ENCODE results near the gene ANO1.

ANO1 gene

DNA sequence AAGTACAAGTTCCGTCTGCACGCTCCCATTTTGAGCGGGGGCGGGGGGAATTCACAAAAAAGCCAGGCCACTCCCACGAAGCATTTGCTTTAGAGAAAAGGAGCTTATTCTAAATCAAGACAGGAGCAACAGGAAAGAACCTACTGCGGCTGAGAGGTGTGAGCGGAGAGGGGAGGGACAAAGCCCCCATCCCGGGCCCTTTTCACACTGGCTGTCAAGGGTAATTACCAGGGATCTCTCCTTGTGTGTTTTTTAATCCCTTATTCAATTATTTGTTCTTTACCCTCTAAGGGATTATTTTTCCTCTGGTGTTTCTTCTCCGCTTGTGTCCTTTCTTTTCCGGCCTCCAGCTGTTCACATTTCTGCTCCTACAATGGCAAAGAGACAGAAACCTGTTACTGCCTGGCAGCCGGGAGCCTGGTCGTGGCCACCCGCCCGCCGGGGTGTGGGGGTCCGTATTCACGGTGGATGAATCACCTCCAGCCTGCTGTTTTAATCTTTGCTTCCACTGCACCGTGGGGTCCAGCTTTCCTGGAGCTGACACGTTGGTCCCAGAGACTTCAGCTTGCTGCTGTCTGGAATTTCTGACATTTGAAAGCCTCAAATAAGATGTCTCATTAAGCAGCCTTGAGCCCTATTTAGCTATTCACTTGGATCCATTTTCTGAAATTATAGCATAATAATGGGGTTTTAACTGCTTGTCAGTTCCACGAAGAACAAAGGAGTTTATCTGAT, 63.5 kb downstream of the ANO1 start:
- no peak for DNase-seq

DNA sequence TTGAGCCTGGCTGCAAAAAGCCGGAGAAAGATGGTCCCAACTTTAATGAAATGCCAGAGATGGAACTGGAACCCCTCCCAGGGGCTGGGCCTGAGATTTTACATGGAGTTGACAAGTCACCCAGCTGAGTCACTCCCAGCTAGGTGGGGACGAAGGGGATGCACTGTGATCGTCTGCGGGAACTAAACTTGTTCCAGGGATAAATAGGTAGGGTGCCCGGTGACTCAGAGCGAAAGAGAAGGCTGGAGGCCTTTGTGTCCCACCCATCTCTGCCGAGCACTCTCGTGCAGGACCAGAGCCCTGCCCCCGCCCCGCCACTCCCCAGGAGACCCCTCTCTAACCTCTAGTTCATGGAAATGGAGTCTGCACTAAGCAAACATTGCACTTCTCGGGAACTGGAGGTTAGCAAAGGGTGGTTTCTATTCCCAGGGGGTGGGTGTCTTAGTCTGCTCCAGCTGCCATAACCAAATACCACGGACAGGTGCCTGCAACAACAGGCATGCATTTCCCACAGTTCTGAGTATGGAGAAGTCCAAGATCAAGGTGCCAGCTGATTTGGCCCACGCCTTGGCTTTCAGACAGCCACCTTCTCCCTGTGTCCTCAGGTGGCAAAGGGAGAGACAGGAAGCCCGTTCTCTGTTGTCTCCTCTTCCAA, 64.2 kb downstream of the ANO1 start:
- no peak for DNase-seq

DNA sequence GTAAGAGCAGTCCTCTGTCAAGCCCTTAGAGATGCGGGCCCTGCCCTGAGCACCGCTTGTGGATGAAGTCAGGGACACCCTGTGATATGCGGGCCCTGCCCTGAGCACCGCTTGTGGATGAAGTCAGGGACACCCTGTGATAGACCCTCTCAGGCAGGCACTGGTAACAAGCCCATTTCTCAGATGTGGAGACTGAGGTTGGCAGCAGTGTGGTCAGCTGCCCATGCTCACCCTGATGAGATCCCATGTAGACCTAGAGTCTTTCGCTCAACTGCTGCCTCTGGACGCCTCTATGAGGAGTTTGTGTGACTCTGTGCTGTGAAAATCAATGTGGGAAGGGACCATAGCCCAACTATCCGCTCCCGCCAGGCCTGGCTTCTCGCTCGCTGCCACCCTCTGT, 66.1 kb downstream of the ANO1 start:
- no peak for DNase-seq

DNA sequence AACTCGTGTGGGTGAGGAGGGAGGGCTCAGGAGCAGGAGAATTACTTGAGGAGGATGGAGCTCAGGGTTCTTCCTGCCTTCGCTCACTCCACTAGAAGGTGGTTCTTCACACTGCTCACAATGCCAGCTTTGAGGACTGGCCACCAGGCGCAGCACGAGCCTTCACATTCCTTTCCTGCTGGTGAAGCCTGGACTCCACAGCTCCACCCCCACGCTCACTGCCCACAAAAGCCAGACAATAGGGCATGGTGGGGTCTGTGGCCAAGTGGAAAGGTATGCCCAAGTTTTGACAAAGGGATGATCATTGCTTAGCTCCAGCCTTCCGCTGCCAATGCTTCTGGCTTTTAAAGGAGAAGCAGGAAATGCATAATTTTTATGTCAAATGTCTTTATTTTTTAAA, 67.0 kb downstream of the ANO1 start:
- no peak for DNase-seq

DNA sequence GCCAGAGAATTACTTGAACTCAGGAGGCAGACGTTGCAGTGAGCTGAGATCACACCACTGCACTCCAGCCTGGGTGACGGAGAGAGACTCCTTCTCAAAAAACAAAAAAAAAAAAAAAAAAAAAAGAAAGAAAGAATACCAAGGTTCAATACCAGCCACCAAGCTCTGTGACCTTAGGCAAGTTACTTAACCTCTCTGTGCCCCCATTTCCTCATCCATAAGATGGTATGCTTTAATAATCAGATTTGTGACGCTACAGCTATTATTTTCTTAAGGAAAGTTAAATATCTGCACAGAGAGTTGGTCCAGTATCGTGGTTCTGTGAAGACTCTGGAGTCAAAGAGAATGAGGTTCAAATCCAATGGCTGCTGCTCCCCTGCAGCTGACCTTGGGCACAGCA, 67.7 kb downstream of the ANO1 start:
- DNase-seq: no peak

DNA sequence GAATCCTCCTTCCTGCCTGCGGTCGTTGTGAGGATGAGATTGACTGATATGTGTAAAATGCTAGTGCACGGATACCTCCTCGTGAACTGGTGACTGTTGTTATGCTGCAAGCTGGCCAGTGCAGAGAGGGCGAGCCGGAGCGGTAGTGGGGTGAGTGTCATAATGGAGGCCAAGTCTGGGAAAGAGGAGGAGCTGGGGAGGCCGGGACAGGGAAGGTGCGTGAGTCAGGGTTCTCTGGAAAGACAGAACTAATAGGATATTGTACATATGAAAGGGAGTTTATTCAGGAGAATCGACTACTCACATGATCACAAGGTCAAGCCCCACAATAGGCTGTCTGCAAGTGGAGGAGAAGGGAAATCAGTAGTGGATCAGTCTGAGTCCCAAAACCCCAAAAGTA, 68.2 kb downstream of the ANO1 start:
- DNase-seq: no peak

DNA sequence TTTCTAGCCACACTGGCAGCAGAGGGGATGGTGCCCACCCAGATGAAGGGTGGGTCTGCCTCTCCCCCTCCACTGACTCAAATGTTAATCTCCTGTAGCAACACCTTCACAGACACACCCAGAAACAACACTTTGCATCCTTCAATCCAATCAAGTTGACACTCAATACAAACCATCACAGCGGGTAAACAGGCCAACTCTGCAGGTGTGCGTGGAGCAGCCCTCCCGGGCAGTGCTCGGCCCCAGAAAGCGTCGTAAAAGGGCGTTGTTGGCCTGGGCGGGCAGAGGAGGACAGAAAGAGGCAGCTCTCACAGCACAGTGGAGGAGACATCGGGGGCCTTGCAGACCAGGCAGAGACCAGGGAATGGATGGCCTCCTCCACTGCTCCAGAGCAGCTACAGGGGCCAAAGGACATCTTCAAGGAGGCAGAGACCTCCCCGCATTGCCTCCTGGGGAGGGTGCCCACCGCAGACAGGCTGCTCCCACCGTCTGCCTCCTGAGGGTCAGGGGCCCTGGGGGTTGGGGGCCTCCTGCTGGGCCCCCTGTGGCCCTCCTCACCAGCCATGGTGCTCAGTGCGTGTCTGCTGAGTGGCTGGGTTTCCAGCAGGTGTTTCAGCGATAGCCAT, 68.9 kb downstream of the ANO1 start:
- no peak for DNase-seq

DNA sequence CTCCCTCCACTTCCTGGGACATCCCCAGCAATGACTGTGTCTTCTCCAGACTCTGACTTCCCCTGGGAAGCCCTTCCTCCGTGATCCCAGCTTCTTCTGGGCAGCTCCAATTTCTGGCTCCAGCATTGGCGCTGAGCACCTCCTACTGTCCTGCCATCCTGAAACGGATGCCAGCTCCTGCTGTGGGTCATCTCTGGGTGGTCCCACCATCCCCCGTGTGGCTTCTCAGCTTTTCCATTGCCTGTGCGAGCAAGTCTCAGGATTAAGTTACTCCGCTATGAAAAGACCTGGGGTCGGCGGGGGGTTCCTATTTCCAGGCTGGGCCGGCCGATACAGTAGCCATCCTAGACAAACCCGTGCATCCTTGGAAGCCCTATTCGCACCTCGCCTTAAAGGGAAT, 69.6 kb downstream of the ANO1 start:
- DNase-seq: no peak

DNA sequence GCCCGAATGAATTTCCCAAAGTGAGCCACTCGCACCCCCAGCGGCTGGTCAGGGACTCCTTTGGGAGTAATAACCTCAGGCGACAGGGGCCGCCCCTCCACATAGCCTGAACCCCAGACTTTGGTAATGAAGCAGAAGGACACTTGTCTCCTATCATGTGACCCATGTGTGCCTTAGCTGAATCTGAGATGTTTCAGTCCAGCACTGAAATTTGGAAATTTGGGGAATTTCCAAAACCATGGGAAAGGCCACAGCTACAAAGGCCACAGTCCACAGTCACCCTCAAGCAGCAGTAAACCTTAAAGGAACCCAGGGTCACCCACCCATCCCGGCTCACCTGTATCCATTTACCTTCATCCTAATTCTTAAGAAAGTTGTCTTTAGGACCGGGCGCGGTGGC, 73.6 kb downstream of the ANO1 start:
- DNase-seq: no peak

DNA sequence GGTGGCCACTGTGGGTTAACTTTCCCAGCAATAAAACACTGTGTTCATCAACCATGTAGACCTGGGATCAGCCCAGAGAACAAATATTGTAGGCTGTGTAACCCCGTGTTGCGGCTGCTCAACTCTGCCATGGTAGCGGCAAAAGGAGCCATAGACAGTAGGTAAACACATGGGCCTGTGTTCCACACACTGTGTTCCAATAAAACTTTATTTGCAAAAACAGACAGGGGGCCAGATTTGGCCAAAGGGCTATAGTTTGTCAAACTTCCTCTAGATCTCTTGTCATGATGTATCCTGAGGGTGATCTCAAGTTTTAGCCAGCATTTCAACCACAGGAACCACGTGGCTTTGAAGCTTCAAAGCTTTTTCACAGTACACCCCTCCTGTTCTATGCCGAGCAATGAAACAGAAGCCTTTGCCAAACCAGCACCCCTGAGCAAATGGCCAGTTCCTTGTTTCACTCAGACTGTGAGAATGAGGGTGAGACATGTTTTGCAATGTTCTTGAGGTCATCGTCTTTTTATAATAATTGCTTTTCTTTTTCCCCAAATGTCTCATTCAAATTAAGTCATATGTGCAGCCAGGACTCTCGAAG, 75.1 kb downstream of the ANO1 start:
- DNase-seq: no peak

DNA sequence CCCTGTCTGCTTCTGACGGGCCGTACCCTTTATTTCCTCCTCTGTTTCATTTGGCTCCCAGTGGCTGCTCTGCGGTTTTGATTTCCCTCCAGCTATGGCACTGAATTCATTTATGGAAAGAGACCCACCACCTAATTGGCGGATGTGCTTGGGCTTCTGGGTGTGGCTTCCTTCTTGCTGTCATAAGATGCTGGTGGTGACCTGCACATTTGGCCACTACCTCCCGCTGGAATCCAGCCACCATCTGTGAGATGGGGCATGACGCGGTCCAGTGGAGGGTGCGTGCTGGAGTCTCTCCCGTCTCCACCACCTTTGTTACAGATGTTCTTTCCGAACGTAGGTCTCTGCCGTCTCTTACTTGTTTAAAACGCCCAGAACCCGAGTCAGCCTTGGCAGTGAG, 77.3 kb downstream of the ANO1 start:
- DNase-seq: no peak

DNA sequence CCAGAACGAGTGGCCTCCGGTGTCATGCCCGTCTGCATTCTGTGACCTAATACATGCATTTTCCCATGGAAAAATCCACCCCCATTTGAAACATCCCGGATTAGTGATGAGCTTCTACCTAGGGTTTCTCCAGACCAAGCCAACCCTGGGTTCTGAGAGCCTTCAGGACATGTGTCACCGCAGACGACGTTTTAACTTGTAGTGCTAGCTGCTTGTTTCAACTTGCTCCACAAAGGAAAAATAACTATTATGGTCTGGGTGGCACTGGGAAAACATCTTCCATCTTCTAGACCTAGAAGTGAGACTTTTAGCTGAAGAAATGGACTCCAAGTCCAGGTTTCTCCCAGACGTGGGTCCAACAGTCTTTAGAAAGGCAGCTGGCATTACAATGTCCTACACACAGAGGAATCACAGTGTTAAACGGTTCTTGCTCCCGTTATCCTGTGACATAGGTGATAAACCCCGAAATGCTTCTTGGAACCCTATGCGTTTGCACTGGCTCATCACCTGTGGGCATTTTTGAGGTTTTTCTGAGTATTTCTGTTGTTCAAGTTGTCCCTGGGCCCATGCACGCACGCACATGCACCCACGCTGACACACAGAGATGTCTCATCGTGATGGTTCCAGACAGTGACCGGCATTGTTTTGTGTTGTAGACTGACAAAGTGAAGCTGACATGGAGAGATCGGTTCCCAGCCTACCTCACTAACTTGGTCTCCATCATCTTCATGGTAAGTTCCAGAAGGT, 78.3 kb downstream of the ANO1 start:
- no peak for DNase-seq

DNA sequence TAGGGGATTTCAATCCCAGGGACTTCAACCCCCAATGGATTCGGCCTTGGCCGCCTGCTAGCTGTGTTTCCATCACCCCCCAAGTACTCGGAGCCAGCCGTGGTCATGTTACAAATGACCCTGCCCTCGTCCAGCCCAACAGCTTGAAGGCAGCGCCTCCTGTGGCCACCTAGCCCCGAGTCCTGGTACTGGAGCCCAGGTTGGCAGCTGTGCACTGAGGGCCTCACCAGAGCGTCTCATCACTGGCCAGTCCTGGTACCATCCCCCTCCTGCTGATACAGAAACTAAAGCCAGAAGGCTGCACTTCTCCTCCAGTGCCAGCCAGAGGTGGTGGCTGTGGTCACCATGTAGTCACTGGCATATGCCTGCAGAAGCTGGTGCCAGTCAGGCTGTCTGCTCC, 80.1 kb downstream of the ANO1 start:
- DNase-seq: no peak

DNA sequence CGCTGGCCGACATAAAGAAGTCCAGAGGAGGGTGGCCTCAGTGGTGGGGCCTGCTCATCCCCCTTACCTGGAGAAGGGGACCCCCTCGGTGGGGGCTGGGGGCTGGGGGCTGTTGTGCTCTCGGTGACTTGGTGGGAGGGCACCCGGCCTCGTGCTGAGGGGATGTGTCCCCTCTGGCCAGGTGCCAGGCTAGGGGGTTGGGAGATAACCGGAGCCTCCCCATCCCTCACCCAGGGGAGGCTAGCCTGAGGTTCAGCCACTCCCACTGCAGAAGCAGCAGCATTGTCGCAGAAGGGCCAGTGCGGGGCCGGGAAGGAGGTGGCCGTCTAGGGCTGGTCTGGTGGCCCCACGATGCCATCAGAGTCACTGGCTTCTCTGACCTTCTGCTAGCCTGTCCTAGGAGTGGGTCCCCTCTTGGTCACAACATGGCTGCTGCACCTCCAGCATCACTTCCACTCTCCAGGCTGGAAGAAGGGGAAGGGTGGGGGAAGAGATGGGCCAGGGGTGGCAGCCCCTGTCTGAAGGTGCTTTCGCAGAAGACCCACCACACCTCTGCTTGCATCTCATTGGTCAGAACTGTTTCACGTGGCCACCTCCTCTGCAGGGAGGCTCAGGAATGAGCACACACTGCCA, 80.8 kb downstream of the ANO1 start:
- no peak for DNase-seq

DNA sequence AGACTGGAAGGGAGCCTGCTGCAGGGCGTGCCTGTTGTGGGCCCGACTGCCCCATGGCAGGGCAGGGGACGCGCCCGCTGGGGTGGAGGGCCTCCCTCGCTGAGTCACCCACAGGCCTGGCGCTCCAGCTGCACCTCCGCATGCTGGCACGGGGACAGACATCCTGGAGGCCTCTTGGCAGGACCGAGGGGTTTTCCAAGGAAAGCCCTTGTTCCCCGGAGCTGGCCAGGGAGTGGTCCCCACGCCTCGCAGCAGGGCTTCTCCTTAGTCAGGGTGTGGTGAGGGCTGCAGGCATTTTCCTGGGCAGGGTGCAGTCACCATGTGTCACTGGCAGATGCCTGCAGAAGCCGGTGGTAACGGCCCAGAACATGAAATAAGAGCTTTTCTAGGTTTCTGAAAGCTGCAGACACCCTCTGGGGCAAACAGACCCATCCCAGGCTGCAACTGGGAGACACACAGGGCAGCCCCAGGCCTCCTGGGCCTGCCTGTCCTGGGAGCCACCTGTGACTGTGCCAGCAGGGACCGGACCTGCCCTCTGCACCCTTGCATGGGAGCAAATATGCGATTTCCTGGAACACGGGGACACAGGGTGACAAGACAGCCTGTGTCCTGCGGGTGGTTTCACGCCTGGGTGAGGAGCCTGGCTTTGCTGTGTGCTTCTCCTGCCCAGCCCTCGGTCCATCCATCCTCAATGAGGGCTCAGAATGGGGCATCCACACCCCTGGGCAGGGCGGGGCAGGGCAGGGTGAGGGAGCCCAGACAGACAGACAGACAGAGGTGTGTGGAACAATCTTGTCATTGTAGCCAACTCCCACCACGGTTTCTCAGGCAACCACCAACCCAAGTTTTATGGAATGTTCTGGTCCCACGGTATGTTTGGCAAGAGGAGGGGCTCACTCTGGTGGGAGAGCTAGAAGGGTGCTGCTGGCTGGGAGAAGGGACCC, 81.8 kb downstream of the ANO1 start:
- DNase-seq: no peak

DNA sequence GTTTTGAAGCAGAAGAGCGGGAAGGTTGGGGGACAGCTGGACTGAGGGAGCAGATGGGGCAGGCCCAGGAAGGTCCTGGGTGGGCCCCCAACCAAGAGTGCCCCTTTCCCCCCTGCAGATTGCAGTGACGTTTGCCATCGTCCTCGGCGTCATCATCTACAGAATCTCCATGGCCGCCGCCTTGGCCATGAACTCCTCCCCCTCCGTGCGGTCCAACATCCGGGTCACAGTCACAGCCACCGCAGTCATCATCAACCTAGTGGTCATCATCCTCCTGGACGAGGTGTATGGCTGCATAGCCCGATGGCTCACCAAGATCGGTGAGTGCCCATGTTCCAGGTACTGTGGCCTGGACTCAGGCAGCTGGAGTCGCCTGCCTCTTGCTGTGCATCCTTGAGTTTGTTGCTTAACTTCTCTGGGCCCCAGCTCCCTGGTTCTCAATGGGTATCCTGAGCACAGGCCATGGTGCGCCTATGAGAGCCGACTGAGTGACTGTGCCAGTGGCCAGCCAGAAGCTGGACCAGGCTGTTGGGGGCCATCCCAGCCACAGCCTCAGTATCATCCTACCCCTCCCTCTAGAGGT, 83.0 kb downstream of the ANO1 start:
- DNase-seq: no peak

DNA sequence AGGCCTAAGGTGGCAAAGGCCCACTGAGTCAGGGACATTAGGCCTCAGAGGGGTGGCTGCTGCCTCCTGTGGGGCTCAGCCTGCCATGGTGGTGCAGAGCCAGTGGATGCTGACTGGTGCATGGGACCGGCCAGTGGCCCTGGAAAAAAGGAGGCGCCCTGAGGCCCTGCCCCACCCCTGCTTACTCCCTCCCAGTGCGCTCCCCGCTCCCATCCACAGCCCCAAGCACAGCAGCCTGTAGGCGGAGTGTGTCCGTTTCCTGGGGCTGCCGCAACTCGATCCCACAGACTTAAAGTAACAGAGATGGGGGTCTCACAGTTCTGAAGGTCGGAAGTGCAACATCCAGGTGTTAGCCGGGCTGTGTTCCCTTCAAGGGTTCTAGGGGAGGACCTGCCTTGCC, 86.6 kb downstream of the ANO1 start:
- no peak for DNase-seq

DNA sequence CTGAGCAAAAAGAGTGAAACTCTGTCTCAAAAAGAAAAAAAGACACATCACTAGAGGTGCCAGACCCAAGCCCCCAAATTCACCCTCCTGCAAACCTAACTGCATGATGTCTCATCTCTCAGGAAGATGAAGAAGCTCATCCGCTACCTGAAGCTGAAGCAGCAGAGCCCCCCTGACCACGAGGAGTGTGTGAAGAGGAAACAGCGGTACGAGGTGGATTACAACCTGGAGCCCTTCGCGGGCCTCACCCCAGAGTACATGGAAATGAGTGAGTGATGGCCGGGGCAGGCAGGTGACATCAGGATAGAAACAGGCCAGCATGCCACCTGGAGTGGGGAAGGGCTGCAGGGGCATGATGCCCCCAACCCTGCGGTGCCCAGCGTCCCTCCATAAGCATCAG, 89.0 kb downstream of the ANO1 start:
- no peak for DNase-seq

DNA sequence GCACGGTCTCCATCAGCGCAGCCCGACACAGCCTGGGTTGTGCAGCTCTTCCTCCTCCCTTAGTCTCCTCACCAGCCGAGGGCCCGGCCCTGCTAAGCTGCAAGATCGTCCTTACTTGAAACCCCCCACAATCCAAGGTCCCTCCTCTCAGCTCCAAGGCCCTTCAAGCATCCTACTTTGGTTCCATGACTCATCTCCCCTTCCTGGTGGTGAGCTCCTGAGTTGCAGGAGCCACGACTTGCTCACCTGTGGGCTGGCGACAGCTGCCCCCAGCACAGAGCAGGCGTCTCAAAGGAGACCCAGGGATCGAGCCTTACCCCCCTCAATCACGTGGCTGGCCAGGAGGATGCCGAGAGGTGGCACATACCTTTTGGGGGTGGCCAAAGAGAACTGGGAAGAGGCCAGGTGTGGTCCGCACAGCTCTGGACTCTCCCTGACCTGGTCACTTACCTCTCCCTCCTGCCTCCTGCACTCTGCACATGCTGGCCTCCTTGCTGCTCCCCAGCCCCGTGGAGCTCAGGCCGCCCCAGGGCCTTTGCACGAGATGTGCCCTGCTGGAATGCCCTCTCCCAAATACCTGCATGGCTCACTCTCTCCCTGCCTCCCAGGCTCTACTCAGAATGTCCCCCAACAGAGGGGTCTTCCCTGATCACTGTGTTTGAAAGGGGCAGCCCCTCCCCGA, 89.7 kb downstream of the ANO1 start:
- DNase-seq: no peak

DNA sequence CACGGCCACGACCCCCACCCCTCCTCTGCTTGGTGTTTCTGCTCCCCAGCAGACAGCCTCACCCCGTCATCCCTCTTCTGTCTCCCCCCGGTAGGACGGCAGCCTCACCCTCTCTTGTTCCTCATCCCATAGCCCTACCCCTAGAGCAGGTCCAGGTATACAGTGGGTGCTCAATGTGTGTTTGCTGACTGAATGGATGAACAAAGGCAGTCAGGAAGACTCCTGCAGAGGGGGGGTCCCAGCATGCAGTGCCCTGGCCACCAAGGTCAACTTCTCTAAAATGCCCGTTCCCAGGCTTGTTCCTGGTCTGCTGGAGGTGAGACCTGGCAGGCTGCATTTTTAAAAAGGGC, 90.3 kb downstream of the ANO1 start:
- DNase-seq: no peak

DNA sequence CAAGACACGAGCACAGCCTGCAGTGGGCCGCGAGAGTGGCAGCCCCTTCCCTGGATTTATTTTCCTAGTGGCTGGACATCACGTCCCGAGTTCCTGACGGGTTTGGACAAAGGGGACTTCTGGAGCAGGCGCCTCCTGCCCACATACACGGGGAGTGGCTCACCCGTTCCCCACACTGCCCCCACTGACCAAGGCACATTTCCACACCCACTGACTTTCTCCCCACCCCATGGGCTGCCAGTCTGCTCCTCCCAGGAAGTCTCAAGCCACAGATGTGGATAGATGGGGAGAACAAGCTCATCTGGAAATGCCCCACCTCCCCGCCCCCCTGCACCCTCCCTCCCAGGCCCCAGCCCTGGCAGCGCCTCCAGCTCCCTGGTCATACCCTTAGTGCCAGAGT, 91.0 kb downstream of the ANO1 start:
- DNase-seq: no peak
